Esophagus squamous epithelium (tissue), 5 donors: Measurements from ENCODE around the gene PRELID3B. TPM values are rescaled to one million over a fixed set of nuclear protein-coding genes. Genes with fewer than 3 reads are reported as not detected.

Source experiments
- DNase-seq: peaks from one replicate; lab custom pipeline; 2025; lab: John Stamatoyannopoulos, UW
- H3K27ac ChIP-seq, 4 donors: fragments of 200-600 bp; sonication (generic); one replicate each; pipeline ENCODE4 v1.5.1; 2016 to 2019; ENCODE audit warnings: mild to moderate bottlenecking in 1 of 4
- H3K27me3 ChIP-seq, 4 donors: fragments of 200-600 bp; sonication (generic); 1 replicate in 3 of 4; 2 replicates in 1 of 4; pipeline versions ENCODE4 v1.5.1 to v1.6.0; 2017 to 2021; ENCODE audit warnings: antibody characterized with exemption in 1 of 4
- H3K36me3 ChIP-seq, 3 donors: fragments of 200-600 bp; sonication (generic); one replicate each; pipeline ENCODE4 v1.5.1; 2016 to 2019
- H3K4me1 ChIP-seq, 3 donors: fragments of 200-600 bp; sonication (generic); one replicate each; pipeline ENCODE4 v1.5.1; 2017 to 2019
- H3K4me3 ChIP-seq, 4 donors: fragments of 200-600 bp; sonication (generic); 1 replicate in 3 of 4; 2 replicates in 1 of 4; pipeline ENCODE4 v1.5.1; 2016 to 2019; ENCODE audit warnings: mild to moderate bottlenecking in 2 of 4, moderate library complexity in 1 of 4
- H3K9me3 ChIP-seq, 3 donors: fragments of 200-600 bp; sonication (generic); one replicate each; pipeline ENCODE4 v1.5.1; 2016 to 2019
- POLR2A ChIP-seq, 4 donors: fragments of 450-650 bp; IDR thresholded peaks; one replicate each; pipeline ENCODE4 v1.6.1; 2017; ENCODE audit warnings: antibody characterized with exemption in 4 of 4, mild to moderate bottlenecking in 4 of 4, moderate library complexity in 3 of 4
- WGBS, 2 donors: methylation state at CpG; one replicate each; pipeline ENCODE4 v1.1.5; 2018; 5-methylcytosine and 5-hydroxymethylcytosine counted together
- intact Hi-C: fragments of 100-400 bp; cut with DNase I; formaldehyde crosslinking; loops from one replicate; pipeline ENCODE4 v1.15.0; 2022
- total RNA-seq, 4 donors: library from RNA; depleted of rRNA; stranded (reverse); fragments of >200 nt; gene quantifications; one replicate each; pipeline ENCODE4 v1.1.0, GENCODE V29; 2016
- TF ChIP-seq, protein P1 (sequence below), 6 experiments: fragments of 450-650 bp in 4 of 6; fragments of 200-600 bp in 2 of 6; sonication (generic) in 2 of 6; IDR thresholded peaks; one replicate each; pipeline ENCODE4 v1.5.1; 2016 to 2019; ENCODE audit warnings: antibody characterized with exemption in 6 of 6, mild to moderate bottlenecking in 4 of 6, moderate library complexity in 4 of 6
- donor health status: DM: yes; HTN: yes; CAD: no.

PRELID3B gene
- total RNA-seq, 4 donors from 2014 or later: 44.7 to 73.1 (median 68.5) TPM

DNA sequence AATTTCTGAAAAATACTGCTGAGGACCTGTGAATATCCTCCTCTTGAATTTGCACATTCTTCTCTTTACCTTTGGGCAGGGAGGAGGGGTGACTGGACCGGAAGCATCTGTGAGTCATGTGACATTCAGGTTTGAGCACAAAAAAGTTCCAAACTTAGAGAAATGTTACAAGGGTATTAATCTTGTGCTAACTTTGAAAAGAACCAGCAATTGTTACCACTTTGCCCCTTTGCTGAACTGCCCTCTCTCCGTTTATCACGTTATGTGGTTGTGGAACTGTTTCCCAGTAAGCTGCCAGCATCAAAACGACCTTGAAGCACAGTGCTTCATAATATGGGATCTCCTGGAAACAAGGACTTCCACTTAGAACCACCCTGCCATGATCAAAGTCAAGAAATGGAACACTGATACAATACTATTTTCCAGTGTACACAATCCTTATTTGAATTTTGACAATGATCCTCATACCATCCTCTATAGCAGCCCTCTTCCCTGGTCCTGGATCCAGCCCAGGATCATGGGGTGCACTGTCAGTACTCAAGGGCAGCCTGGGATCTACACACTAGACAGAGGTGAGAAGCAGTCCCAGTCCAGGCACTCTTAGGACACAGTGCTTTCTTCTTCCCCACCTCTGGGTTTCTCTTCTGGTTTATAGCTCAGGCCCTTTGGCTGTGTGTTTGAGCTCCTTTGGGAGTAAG lies 25.6 kb downstream of the PRELID3B start:
- Histone ChIP-seq H3K4me1 (peaks cover 0 to 21% (median 0%) of the 10 kb centered on the region in 3 donors), H3K4me3 (no peak overlapping the region), H3K36me3 (peaks cover 0 to 6% (median 0%) of the 10 kb centered on the region in 3 donors), H3K27me3 (no peaks in the 10 kb centered on the region), H3K27ac (no peak overlapping the region), H3K9me3 (no peaks in the 10 kb centered on the region)
- WGBS, 2 donors: 36 to 57% methylated on average over 4 of the region's 4 CpGs
- no peak for DNase-seq
- intact Hi-C loops: no loop called here
- TF ChIP-seq, protein P1, sequence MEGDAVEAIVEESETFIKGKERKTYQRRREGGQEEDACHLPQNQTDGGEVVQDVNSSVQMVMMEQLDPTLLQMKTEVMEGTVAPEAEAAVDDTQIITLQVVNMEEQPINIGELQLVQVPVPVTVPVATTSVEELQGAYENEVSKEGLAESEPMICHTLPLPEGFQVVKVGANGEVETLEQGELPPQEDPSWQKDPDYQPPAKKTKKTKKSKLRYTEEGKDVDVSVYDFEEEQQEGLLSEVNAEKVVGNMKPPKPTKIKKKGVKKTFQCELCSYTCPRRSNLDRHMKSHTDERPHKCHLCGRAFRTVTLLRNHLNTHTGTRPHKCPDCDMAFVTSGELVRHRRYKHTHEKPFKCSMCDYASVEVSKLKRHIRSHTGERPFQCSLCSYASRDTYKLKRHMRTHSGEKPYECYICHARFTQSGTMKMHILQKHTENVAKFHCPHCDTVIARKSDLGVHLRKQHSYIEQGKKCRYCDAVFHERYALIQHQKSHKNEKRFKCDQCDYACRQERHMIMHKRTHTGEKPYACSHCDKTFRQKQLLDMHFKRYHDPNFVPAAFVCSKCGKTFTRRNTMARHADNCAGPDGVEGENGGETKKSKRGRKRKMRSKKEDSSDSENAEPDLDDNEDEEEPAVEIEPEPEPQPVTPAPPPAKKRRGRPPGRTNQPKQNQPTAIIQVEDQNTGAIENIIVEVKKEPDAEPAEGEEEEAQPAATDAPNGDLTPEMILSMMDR (IDR thresholded peaks at IDR 0.05): no peak
- no peak for TF ChIP-seq POLR2A (IDR thresholded peaks at IDR 0.05)

DNA sequence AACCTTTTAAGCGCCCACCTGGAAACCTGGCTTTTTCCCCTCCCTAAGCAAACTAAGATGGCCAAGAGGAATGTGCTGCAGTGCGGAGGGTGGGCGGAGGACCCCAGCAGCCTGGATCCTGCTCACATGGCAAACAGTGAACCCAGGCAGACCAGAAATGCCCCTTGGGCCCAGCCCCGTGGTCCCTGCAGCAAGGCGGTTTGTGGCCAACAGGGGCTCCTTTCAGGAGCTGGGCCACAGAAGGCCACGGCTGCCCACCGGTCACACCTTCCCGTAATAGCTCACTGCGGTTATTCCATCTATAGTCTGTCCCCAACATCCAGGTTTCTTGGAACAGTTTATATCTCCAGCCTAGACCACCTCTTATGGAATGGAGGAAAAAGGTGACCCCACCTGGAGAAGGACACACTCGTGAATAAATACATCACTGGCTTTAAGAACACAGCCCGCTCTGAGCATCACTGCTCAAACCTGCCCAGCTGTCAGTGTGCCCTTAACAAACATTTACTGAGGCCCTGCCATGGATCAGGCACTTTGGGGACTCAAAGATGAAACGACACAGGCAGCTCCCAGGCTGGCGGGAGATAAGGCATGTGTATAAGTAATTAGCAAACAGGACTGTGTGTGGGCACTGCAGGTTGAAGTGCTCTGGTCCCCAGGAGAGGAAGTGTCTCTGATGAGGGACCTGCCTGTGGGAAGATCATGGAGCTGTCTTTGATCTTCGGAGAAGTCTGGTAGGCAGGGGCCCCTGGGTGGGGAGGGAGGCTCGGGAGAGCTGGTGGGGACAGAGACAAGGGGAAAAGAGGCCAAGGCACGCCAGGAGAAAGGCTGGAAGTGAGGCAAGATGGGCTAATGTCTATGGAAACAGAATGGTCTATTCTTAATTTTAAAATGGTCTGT lies 26.5 kb downstream of the PRELID3B start:
- H3K4me1 ChIP-seq: peaks cover 0 to 28% (median 2%) of the 10 kb centered on the region in 3 donors
- DNase-seq: no peak
- no peaks in the 10 kb centered on the region for H3K27me3 ChIP-seq
- no peaks in the 10 kb centered on the region for H3K36me3 ChIP-seq
- H3K4me3 ChIP-seq: no peak overlapping the region
- WGBS, 2 donors: 73 to 80% methylated on average over 10 to 15 of the region's 16 CpGs
- intact Hi-C loops: no loop called here
- TF ChIP-seq POLR2A (IDR thresholded peaks at IDR 0.05): no peak
- TF ChIP-seq, protein P1 (IDR thresholded peaks at IDR 0.05): no peak
- no peaks in the 10 kb centered on the region for H3K9me3 ChIP-seq
- no peak overlapping the region for H3K27ac ChIP-seq

DNA sequence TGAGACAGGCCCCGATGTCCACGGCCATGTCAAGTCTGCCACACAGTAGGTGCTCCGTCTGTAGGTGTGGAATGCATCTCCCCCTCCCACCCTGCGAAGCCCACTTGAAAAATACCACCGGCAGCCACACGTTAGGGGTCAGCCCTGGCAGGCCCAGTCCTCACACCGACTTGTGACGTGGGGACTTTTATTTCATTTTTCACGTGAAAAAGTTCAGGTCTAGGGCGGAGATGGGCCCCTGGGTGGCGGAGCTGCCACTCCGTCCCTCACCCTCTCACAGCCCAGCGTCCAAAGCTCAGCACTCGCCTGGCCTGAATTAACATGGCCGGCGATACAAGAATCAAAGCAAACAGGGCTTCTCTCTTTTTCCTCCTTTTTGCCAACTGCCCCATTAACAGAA lies 27.2 kb downstream of the PRELID3B start:
- 88 to 90% methylated on average over 8 to 16 of the region's 16 CpGs for WGBS, 2 donors

DNA sequence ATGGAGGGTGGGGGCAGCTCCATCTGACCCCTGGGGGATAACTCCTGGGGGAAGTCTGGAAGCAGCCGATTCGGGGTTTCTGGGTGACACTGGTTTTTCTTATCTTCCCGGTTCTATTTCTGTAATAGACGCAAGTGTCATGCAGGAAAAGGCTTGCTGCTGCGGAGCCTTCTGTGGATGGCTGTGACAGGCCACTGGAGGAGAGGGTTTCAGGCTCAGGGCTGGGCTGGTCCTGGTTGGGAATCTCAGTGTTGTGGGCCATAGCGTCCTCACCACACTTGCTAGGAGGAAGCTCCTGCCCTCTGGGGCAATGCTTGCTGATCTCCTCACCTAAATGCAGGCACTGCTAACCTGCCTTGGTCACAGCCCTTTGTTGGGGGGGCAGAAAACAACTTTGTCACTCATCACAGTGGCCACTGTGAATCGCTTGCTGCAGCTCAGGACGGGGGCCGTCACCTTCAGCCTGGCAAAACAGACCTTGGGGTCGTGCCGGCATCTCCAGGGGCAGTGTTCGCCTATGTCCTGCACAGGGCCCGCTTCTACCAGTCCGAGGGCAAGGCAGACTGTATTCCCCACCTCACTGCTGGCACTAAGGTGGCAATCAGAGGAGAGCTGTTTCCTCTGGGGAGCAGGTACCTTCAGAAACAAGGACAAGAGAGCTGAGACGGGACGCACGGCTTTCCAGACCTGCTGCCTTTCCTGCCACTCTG lies 27.8 kb downstream of the PRELID3B start:
- Histone ChIP-seq H3K36me3 (no peaks in the 10 kb centered on the region), H3K27ac (no peak overlapping the region), H3K4me3 (no peak overlapping the region), H3K4me1 (peaks cover 7 to 34% (median 14%) of the 10 kb centered on the region in 3 donors), H3K9me3 (no peaks in the 10 kb centered on the region), H3K27me3 (no peaks in the 10 kb centered on the region)
- intact Hi-C loops: no loop called here
- TF ChIP-seq, protein P1 (IDR thresholded peaks at IDR 0.05): no peak
- TF ChIP-seq POLR2A (IDR thresholded peaks at IDR 0.05): no peak
- WGBS, 2 donors: 86 to 88% methylated on average over 5 to 7 of the region's 17 CpGs
- DNase-seq: no peak

More for the DNA sequence above, 27.2 kb downstream of the PRELID3B start:
- Histone ChIP-seq H3K9me3 (no peaks in the 10 kb centered on the region), H3K27ac (no peak overlapping the region), H3K27me3 (no peaks in the 10 kb centered on the region), H3K4me1 (peaks cover 3 to 28% (median 8%) of the 10 kb centered on the region in 3 donors), H3K4me3 (no peak overlapping the region), H3K36me3 (no peaks in the 10 kb centered on the region)
- TF ChIP-seq POLR2A (IDR thresholded peaks at IDR 0.05): no peak
- TF ChIP-seq, protein P1 (IDR thresholded peaks at IDR 0.05): no peak
- intact Hi-C loops: no loop called here
- no peak for DNase-seq
